Hematopoietic multipotent progenitor cell treated with erythropoietin and hydrocortisone succinate and interleukin-3 and kit ligand, for 4 days (in vitro differentiated cells): ENCODE measurements around the gene KTN1.
A peak's percentile ranks its signal among the peaks of the same experiment; 100 is the strongest.

ENCODE experiments used
- DNase-seq: peaks from one replicate; pipeline ENCODE4 v3.0.0-alpha.2; 2015

The KTN1 gene

GRCh38 chr14:55578511-55578910, 1.5 kb upstream of the KTN1 start:
- peak; percentile 22 for DNase-seq

DNA sequence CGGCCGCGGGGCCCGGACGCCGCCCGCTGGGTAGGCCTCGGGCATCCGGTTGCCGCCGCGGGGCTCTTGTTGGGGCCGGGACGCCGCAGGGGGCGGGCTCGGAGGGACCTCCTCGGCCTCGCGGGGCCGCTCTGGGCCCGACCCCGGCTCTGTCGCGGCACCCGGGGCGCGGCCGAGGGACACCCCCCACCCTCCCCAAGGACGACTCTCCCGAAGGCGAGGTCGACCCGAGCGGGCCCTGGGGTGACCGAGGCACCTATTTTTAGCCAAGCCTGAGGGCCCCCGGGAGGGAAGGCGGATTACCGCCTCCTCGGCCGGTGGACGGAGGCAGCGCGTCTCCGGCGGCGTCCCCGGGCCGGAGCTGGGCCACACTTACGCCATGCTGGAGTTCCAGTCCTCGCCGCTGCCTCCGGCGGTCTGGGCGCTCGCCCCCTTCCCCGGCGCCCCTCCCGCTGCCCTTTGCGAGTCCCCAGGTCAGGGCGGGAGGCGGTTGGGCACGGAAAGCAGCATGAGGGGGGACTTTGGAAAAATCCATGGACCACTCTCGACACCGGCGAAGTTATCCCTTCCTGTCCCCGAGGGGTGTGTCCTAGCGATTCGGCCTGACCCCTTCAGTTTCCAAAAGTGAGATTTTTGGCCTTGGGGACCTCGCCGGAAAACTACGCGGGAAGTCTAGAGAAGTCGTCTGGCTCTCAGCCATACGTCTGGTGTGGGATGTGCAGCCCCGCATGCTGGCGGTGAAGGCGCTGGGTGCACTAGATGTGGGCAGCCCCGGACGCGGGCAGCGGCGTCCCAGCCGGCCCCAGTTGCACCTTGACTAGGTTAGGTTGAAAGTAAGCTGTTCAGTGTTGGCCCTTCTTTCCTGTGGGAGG, 699 bp downstream of the KTN1 start:
- DNase-seq = peak; percentile 75

GRCh38 chr14:55581342-55581771, 1.4 kb downstream of the KTN1 start:
- DNase-seq = peak; percentile 58

- peak; percentile 22 for DNase-seq
Measured at GRCh38 chr14:55582746-55583145, 2.7 kb downstream of the KTN1 start.

DNA sequence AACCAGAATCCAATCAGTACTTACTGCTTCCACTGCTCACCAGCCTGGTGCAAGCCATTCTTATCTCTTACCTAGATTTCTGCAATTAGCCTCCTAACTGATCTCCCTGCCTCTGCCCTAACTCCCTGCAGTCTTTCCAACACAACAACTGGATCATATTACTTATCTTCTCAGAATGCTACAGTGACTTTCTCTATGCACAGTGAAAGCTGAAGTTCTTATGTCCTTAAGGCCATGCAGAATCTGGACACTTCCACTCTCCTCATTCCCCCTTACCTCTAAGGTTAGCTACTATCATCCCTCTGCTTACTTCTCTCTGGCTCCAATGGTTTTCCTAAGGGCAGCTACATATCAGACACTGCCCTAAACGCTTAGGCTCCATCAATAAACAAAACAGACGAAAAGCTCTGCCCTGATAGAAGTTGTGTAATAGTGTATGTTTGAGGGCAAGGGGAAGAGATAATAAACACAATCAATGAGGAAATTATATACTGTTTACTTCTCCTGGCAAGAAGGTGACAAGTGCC, 4.0 kb downstream of the KTN1 start:
- no peak for DNase-seq

GRCh38 chr14:55585854-55586253, 5.8 kb downstream of the KTN1 start:
- no peak for DNase-seq

DNA sequence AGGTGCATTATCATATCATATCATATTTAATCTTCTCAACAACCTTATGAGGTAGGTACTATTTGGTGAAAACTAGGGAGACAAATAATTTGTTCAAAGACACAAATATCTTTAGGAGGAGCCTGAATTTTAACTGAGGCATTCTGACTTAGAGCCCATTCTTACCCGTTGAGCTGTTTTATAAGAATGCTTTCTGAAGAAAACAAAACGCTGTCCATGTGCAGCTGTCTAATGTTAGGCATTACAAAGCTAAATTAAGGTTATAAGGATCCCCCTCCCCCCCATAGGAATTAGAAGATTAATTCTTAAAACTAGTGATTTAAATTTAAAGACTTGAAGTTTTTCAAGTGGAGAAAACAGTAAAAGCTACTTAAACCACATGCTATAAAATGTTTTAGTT, 6.4 kb downstream of the KTN1 start:
- DNase-seq = no peak

GRCh38 chr14:55587847-55588246, 7.8 kb downstream of the KTN1 start:
- no peak for DNase-seq

DNA sequence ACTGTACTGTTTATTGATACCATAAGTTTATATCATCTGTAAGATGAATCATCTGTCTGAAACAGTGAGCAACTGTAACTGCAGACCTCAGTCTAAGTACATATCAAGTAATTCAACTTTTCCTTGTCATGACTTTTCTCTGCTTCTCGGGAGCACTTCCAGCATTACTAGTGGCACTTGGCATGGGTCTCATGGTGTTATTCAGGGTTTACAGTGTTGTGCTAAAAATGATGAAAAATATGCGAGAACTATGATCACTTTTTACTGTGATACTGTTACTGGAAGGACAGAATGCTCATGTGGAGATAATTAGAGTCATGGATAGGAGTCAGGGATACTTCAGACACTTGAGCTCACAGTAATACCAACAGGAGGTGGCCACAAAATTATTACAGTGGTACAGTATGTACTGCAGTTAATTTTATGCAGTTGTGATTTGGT, 8.3 kb downstream of the KTN1 start:
- DNase-seq = no peak

- DNase-seq = no peak
Measured at GRCh38 chr14:55589171-55589570, 9.2 kb downstream of the KTN1 start.

GRCh38 chr14:55592436-55592835, 12.4 kb downstream of the KTN1 start:
- DNase-seq = no peak

- DNase-seq = peak; percentile 31
Measured at GRCh38 chr14:55593698-55594097, 13.7 kb downstream of the KTN1 start.

GRCh38 chr14:55599250-55599879, 19.4 kb downstream of the KTN1 start:
- DNase-seq = peak; percentile 18

DNA sequence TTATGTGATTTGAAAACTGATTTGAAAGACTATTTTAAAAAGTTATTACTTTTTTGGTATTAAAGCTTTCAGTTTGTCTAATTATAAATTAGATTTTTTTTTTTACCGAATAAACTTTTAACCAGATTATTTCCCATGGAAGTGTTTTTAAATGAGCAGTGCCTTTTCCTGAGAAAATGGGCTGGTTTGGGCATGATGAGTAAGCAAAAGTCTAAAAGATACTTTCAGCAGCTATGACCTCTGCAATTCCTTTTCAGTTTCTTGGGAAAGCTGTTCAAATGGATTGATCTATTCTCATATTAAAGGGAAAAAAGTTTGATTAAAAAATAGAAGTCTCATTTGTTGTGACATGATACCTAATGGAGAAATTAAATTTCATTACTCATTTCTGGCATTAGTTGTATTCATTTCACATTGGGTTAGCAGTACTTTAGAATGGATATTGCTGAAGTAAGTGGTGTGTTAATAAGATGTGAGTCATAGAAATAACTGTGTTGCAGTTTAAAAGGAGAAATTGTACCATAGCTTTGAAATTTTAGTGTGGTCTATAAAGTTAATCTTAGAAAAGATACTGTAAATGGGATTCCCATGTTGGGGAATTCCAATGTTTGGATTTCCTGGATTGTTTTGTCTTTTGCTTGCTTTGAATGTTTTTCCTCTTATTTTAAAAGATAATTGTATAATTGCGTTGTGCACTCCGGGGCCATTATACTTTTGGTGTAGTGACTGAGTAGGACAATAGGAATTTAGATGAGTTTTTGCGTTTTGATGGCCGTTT, 21.0 kb downstream of the KTN1 start:
- no peak for DNase-seq

DNA sequence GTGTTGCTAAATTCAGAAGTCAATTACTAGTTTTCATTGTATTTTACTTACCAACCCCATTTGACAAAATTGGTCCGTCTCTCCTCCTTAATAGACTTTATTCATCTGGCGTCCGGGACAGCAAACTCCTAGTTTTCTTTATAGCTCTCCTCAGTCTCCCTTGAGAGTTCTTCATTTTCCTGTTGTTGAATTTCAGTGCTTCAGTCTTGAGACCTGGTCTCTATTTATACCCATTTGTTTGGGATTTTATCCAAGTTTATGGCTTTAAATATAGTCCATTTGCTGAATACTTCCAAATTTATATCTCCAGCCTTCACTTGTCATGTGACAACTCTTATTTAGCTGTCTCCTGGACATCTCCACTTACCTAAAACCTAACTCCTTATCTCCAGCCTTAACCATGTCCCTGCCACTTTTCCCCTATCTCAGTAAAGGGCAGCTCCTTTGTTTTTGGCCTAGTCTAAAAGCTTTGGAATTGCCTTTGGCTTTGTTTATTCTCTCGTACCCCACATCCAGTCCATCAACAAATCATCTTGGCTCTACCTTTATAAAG, 23.5 kb downstream of the KTN1 start:
- DNase-seq = no peak

DNA sequence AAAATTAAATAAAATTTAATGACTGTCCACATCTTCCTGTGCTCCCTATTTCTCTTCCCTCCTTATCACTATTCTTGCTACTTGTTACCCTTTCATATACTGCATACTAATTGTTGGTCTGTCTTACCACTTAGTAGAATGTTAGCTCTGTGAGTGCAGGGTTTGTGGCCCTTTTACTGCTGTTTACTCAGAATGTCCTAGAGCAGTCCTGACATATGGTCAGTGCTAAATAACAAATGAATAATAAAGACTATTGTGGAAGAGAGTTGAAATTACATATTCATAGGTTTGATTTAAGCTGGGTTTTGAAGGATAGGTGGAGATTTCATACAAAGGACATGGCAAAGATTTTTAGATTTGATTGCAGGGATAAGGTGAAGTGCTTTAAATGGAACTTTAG, 24.5 kb downstream of the KTN1 start:
- no peak for DNase-seq

GRCh38 chr14:55604900-55605418, 25.0 kb downstream of the KTN1 start:
- DNase-seq = no peak

DNA sequence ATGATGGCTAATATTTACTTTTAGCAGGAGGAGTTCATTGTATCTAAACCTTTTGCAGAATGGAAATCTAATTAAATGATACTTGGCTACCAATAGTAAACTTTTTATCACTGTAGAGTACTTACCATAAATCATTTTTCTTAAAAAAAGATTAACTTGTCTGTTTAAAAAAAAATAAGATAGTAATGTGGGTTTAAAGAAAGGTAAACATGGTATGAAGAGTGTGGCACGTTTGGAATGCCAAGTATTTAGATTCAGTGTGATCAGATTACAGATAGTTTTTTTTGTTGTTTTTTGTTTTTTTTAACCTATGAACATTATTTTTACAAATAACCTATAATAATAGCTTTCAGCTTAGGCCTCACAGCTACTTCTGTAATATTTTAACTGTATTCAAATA, 25.8 kb downstream of the KTN1 start:
- DNase-seq = no peak

- no peak for DNase-seq
Measured at GRCh38 chr14:55607386-55607785, 27.4 kb downstream of the KTN1 start.

GRCh38 chr14:55609681-55610080, 29.7 kb downstream of the KTN1 start:
- DNase-seq = no peak

DNA sequence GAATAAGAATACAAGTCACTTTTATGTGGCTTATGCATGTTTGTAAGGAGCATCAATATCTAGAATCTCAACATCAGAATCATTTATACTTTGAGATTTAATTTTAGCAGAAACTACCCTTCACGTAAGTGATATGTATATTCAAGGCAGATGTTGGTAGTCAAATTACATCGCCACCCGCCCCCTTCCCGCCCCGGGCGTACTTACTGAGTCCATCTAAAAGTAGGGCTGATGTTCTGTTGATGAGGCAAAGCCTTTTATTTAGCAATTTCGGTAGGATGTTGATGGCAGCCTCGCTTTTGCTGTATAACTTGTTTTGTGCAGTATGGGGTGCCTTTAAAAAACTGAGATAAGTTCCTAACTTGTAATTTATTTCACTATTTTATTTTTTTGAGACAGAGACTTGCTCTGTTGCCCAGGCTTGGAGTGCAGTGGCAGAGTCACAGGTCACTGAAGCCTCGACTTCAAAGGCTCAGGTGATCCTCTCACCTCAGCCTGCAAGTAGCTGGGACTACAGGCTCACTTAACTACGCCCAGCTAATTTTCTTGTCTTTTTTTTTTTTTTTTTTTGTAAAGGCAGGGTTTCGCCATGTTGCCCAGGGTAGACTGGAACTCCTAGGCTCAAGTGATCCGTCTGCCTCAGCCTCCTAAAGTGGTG, 30.8 kb downstream of the KTN1 start:
- no peak for DNase-seq

GRCh38 chr14:55611859-55612258, 31.9 kb downstream of the KTN1 start:
- DNase-seq = no peak
